Activated naive CD8-positive, alpha-beta T cell treated with anti-CD3 and anti-CD28 coated beads, Interleukin-2, amount 50 U/mL, for 24 hours (primary cell): Measurements from ENCODE around the gene HAUS7.

Source experiments
- ATAC-seq: fragments of 150-1000 bp; cut with Tn5 transposase; one replicate; pipeline ENCODE4 v1.10.0; 2021
- DNase-seq: peaks from one replicate; pipeline ENCODE4 v3.0.0; 2021
- H3K27ac Mint-ChIP-seq: one replicate; pipeline ENCODE4 v1.8.0; 2021; ENCODE audit warnings: mild to moderate bottlenecking, mixed read lengths
- H3K27me3 Mint-ChIP-seq: one replicate; pipeline ENCODE4 v1.8.0; 2021; ENCODE audit warnings: mixed read lengths
- H3K36me3 Mint-ChIP-seq: one replicate; pipeline ENCODE4 v1.8.0; 2021; ENCODE audit warnings: low read depth, mixed read lengths
- H3K4me1 Mint-ChIP-seq: one replicate; pipeline ENCODE4 v1.8.0; 2021; ENCODE audit warnings: mixed read lengths
- H3K4me3 Mint-ChIP-seq: one replicate; pipeline ENCODE4 v1.8.0; 2021; ENCODE audit warnings: mild to moderate bottlenecking, moderate library complexity, mixed read lengths
- H3K9me3 Mint-ChIP-seq: one replicate; pipeline ENCODE4 v1.8.0; 2021; ENCODE audit warnings: mixed read lengths

Gene HAUS7

GRCh38 chrX:153505361-153505760 is 35.0 kb upstream of the HAUS7 start:
- ATAC-seq (no peak), DNase-seq (no peak)
- Mint-ChIP-seq H3K4me1 (no peaks in the 10 kb centered on the region), H3K27me3 (no peaks in the 10 kb centered on the region), H3K36me3 (no peaks in the 10 kb centered on the region), H3K9me3 (no peaks in the 10 kb centered on the region), H3K27ac (no peak overlapping the region), H3K4me3 (no peak overlapping the region)

GRCh38 chrX:153504445-153505016 is 34.2 kb upstream of the HAUS7 start:
- H3K36me3 Mint-ChIP-seq, result no peaks in the 10 kb centered on the region
- H3K4me3 Mint-ChIP-seq, result no peak overlapping the region
- H3K9me3 Mint-ChIP-seq, result no peaks in the 10 kb centered on the region
- H3K27me3 Mint-ChIP-seq, result no peaks in the 10 kb centered on the region
- H3K4me1 Mint-ChIP-seq, result no peaks in the 10 kb centered on the region
- no peak for ATAC-seq
- no peak for DNase-seq
- no peak overlapping the region for H3K27ac Mint-ChIP-seq

- no peak for ATAC-seq
- H3K27ac Mint-ChIP-seq, result no peak overlapping the region
- no peaks in the 10 kb centered on the region for H3K9me3 Mint-ChIP-seq
- H3K4me3 Mint-ChIP-seq, result no peak overlapping the region
- DNase-seq, result no peak
- H3K27me3 Mint-ChIP-seq, result no peaks in the 10 kb centered on the region
- no peaks in the 10 kb centered on the region for H3K4me1 Mint-ChIP-seq
- H3K36me3 Mint-ChIP-seq, result no peaks in the 10 kb centered on the region
Observed at GRCh38 chrX:153502796-153503195, 32.4 kb upstream of the HAUS7 start.

GRCh38 chrX:153502131-153502530 is 31.8 kb upstream of the HAUS7 start:
- Mint-ChIP-seq H3K36me3 (no peaks in the 10 kb centered on the region), H3K27me3 (no peaks in the 10 kb centered on the region), H3K4me3 (no peak overlapping the region), H3K4me1 (no peaks in the 10 kb centered on the region), H3K9me3 (no peaks in the 10 kb centered on the region), H3K27ac (no peak overlapping the region)
- DNase-seq (no peak), ATAC-seq (no peak)

DNA sequence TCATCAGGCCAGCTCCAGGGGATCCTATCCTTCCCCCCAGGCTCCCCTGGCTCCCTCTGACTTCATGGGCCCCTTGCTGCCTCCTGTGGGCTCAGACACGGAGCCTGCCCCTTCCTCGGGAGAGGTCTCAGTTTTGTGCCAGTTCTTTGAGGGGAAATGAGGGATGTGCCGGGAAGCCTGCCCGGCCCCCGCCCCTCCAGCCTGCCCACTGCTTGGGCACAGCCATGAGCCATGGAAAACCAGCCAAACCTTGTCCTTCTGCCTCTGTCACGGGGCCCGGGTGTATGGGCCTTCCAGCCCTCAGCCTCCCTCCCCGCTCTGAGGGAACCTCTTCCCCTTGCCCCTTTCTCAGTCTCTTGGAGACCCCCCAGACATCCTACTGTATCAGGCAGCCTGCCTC is 31.2 kb upstream of the HAUS7 start:
- H3K4me1 Mint-ChIP-seq, result no peaks in the 10 kb centered on the region
- no peak overlapping the region for H3K27ac Mint-ChIP-seq
- no peaks in the 10 kb centered on the region for H3K36me3 Mint-ChIP-seq
- ATAC-seq (no peak), DNase-seq (no peak)
- no peaks in the 10 kb centered on the region for H3K9me3 Mint-ChIP-seq
- no peaks in the 10 kb centered on the region for H3K27me3 Mint-ChIP-seq
- no peak overlapping the region for H3K4me3 Mint-ChIP-seq

- H3K9me3 Mint-ChIP-seq, result no peaks in the 10 kb centered on the region
- no peaks in the 10 kb centered on the region for H3K4me1 Mint-ChIP-seq
- no peak overlapping the region for H3K4me3 Mint-ChIP-seq
- no peaks in the 10 kb centered on the region for H3K27me3 Mint-ChIP-seq
- no peaks in the 10 kb centered on the region for H3K36me3 Mint-ChIP-seq
- DNase-seq (no peak), ATAC-seq (no peak)
- H3K27ac Mint-ChIP-seq, result no peak overlapping the region
Observed at GRCh38 chrX:153500676-153501280, 30.4 kb upstream of the HAUS7 start.

DNA sequence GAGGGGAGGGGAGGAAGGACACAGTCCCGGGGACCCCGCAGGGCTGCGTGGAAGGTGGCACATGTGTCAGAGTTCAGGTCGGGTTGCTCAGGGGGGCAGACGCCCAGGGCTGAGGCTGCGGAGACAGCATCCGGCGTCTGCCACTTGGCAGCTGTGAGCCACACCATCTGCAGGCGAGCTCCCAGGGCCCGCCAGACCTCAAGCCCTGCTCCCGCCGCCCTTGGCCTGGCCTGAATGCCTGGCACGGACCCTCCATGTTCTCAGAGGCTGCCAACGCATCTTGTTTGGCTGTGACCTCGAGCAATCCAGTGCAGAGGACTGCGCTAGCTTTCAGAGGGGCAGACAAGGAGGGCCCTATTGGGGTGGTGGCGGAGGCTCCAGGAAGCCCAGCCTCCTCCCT is 29.5 kb upstream of the HAUS7 start:
- DNase-seq (no peak), ATAC-seq (no peak)
- Mint-ChIP-seq H3K36me3 (no peaks in the 10 kb centered on the region), H3K9me3 (no peaks in the 10 kb centered on the region), H3K27me3 (peaks cover 3% of the 10 kb centered on the region), H3K4me1 (no peaks in the 10 kb centered on the region), H3K27ac (no peak overlapping the region), H3K4me3 (no peak overlapping the region)

- no peak for ATAC-seq
- H3K4me1 Mint-ChIP-seq, result no peaks in the 10 kb centered on the region
- DNase-seq, result no peak
- H3K4me3 Mint-ChIP-seq, result no peak overlapping the region
- H3K27me3 Mint-ChIP-seq, result peaks cover 3% of the 10 kb centered on the region
- H3K9me3 Mint-ChIP-seq, result no peaks in the 10 kb centered on the region
- no peak overlapping the region for H3K27ac Mint-ChIP-seq
- no peaks in the 10 kb centered on the region for H3K36me3 Mint-ChIP-seq
Observed at GRCh38 chrX:153499341-153499740, 29.0 kb upstream of the HAUS7 start.

GRCh38 chrX:153498453-153498852 is 28.1 kb upstream of the HAUS7 start:
- no peak for ATAC-seq
- Mint-ChIP-seq H3K36me3 (no peaks in the 10 kb centered on the region), H3K4me3 (no peak overlapping the region), H3K27me3 (peaks cover 3% of the 10 kb centered on the region), H3K9me3 (no peaks in the 10 kb centered on the region), H3K4me1 (no peaks in the 10 kb centered on the region), H3K27ac (no peak overlapping the region)
- DNase-seq, result no peak

DNA sequence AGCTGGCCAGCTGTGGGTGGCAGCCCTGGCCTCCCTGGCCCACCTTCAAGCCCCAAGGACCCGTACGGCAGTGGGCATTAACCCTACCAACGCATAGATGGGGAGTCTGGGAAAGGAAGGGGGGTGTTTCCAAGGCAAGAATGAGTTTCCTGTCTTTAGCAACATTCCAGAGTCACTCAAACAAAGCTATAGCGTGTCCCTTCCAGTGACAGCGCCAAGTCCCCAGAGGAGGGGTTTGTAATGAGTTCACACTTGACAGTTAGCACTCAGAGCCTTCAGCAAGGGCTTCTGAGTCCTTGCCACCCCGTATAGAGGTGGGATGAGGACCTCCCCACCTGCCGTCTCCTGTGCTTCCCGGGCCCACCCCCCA is 26.2 kb upstream of the HAUS7 start:
- H3K27ac Mint-ChIP-seq, result no peak overlapping the region
- no peak for DNase-seq
- peaks cover 3% of the 10 kb centered on the region for H3K27me3 Mint-ChIP-seq
- no peak for ATAC-seq
- H3K9me3 Mint-ChIP-seq, result no peaks in the 10 kb centered on the region
- H3K4me1 Mint-ChIP-seq, result no peaks in the 10 kb centered on the region
- H3K4me3 Mint-ChIP-seq, result no peak overlapping the region
- H3K36me3 Mint-ChIP-seq, result no peaks in the 10 kb centered on the region

- DNase-seq, result no peak
- Mint-ChIP-seq H3K4me3 (no peak overlapping the region), H3K27ac (no peak overlapping the region), H3K27me3 (peaks cover 3% of the 10 kb centered on the region), H3K9me3 (no peaks in the 10 kb centered on the region), H3K36me3 (no peaks in the 10 kb centered on the region), H3K4me1 (no peaks in the 10 kb centered on the region)
- no peak for ATAC-seq
Observed at GRCh38 chrX:153495903-153496589, 25.7 kb upstream of the HAUS7 start.

DNA sequence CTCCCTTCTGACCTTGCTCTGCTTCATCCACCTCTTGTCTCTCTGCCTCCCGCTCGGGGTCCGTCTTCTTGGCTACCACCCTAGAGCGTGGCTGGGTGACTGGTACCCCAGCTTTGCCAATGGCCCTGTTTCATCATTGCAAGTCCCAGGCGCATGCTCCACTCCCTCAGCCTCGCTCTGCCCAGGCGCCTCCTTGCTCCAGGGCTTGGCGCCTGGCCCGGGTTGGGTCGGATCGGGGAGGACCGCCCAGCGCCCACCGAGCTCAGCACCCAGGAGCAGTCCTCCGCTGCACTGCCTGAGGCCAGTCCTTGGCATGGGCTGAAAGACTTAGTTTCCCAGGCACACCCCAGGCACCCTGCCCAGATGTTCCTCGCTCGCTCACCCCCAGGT is 25.0 kb upstream of the HAUS7 start:
- H3K4me1 Mint-ChIP-seq, result no peaks in the 10 kb centered on the region
- peaks cover 3% of the 10 kb centered on the region for H3K27me3 Mint-ChIP-seq
- ATAC-seq (no peak), DNase-seq (no peak)
- H3K4me3 Mint-ChIP-seq, result no peak overlapping the region
- H3K27ac Mint-ChIP-seq, result no peak overlapping the region
- H3K9me3 Mint-ChIP-seq, result no peaks in the 10 kb centered on the region
- no peaks in the 10 kb centered on the region for H3K36me3 Mint-ChIP-seq

- Mint-ChIP-seq H3K27ac (no peak within 1 kb of the TSS), H3K36me3 (no peaks in the 10 kb centered on the region), H3K27me3 (peaks cover 3% of the 10 kb centered on the region), H3K4me3 (no peak within 1 kb of the TSS), H3K4me1 (no peaks in the 10 kb centered on the region), H3K9me3 (no peaks in the 10 kb centered on the region)
- DNase-seq (no peak), ATAC-seq (no peak)
Observed at GRCh38 chrX:153494541-153495361, 24.4 kb upstream of the HAUS7 start, which contains the start of gene BGN. TSS of gene BGN (plus strand) at chrX:153494980. CDS start at chrX:153504632, 9,652 bp downstream.

DNA sequence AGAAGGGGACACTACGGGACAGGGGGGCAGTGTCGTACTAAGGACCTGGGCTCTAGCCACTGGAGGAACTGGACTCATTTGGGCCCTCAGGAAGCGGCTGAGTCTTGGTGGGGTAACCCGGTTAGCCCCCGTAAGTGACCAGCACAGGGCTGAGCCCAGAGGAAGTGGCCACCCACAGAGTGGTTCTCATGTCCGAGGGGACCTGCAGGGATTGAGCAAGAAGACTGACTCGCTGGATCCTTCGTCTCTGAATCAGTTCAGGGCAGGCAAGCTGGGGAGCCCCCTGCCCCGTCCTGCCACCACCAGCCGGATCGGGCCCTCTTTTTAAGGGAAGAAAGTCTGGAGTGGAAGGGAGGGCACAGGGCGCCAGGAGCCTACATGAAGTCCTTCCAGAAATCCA is 23.7 kb upstream of the HAUS7 start:
- DNase-seq, result no peak
- peaks cover 3% of the 10 kb centered on the region for H3K27me3 Mint-ChIP-seq

DNA sequence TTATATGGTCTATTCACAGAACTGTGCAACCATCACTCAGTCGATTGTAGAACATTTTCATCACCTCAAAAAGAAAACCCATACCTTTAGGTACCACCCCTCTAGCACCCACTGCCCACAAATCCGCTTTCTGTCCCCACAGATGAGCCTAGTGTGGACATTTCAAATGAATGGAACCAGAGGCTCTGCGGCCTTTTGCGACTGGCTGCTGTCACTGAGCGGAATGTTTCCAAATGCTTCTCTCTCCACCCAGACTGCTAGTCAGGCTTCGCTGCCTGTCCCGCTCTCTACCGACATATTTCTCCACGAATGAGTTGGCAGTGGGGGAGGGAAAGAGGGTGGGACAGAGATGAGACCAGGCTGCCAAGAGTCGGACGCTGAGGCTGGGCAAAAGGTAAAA is 22.7 kb upstream of the HAUS7 start:
- H3K27me3 Mint-ChIP-seq, result peaks cover 3% of the 10 kb centered on the region
- H3K9me3 Mint-ChIP-seq, result no peaks in the 10 kb centered on the region
- H3K27ac Mint-ChIP-seq, result no peak overlapping the region

More for the DNA sequence above, 23.7 kb upstream of the HAUS7 start:
- Mint-ChIP-seq H3K27ac (no peak overlapping the region), H3K9me3 (no peaks in the 10 kb centered on the region), H3K4me3 (no peak overlapping the region), H3K36me3 (no peaks in the 10 kb centered on the region), H3K4me1 (no peaks in the 10 kb centered on the region)
- ATAC-seq, result no peak

More for the DNA sequence above, 22.7 kb upstream of the HAUS7 start:
- no peaks in the 10 kb centered on the region for H3K36me3 Mint-ChIP-seq
- ATAC-seq (no peak), DNase-seq (no peak)
- no peak overlapping the region for H3K4me3 Mint-ChIP-seq
- H3K4me1 Mint-ChIP-seq, result no peaks in the 10 kb centered on the region
